Stimulated activated CD4-positive, alpha-beta T cell treated with anti-CD3 and anti-CD28 coated beads, Interleukin-12 subunit alpha, Interleukin-12 subunit beta, amount 100 ng/mL, for 48 hours (primary cell): ENCODE measurements around the gene ASIC2.
A peak's percentile ranks its signal among the peaks of the same experiment; 100 is the strongest.
"Not testable (repeated sequence)": the region's sequence is repeated elsewhere in the genome, so short reads cannot be mapped to it uniquely, and the experiment has no call there.

Source experiments
- DNase-seq, 3 donors: peaks; one replicate each; pipeline ENCODE4 v3.0.0-alpha.2; 2020; ENCODE audit warnings: low read depth in 2 of 3, low spot score in 1 of 3

The ASIC2 gene

GRCh38 chr17:32988481-32989101, 304.5 kb downstream of the ASIC2 start:
- no peak for DNase-seq

DNA sequence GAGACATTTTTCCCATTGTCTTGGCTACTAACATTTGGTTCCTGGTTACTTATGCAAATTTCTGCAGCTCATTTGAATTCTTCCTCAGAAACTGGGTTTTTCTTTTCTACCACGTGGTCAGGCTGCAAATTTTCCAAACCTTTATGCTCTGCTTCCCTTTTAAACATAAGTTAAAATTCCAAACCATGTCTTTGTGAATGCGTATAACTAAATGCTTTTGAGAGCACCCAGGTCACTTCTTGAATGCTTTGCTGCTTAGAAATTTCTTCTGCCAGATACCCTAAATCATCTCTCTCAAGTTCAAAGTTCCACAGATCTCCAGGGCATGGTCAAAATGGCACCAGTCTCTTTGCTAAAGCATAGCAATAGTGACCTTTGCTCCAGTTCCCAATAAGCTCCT, 305.2 kb downstream of the ASIC2 start:
- not testable (repeated sequence) for DNase-seq

DNA sequence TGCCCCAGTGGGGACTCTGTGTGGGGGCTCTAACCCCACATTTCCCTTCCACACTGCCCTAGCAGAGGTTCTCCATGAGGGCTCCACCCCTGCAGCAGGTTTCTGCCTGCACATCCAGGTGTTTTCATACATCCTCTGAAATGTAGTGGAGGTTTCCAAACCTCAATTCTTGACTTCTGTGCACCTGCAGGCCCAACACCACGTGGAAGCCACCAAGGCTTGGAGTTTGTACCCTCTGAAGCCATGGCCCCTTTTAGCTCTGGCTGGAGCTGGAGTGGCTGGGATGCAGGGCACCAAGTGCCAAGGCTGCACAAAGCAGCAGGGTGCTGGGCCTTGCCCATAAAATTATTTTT, 305.7 kb downstream of the ASIC2 start:
- not testable (repeated sequence) for DNase-seq

GRCh38 chr17:32985050-32985756, 307.9 kb downstream of the ASIC2 start:
- DNase-seq = no peak

DNA sequence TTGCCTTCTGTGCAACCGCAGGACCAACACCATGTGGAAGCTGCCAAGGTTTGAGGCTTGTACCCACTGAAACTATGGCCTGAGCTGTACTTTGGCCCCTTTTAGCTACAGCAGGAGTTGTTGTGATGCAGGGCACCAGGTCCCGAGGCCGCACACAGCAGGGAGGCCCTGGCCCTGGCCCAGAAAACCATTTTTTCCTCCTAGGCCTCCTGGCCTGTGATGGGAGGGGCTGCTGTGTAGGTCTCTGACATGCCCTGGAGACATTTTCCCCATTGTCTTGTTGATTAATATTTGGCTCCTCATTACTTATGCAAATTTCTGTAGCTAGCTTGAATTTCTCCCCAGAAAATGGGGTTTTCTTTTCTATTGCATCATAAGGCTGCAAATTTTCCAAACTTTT, 311.5 kb downstream of the ASIC2 start:
- DNase-seq = not testable (repeated sequence)

DNA sequence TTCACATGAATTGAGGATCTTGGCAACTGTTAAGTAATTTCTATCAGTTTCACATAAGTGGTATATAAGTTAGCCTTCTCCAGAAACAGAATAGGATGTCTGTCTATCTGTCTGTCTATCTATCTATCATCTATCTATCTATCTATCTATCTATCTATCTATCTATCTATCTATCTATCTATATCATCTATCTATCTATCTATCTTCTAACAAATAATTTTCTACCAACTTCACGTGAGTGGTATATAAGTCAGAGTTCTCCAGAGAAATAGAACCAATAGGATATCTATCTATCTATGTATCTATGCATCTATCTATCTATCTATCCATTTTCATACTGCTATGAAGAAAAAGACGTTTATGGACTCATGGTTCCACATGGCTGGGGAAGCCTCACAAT, 312.9 kb downstream of the ASIC2 start:
- no peak for DNase-seq

- no peak for DNase-seq
These were observed 316.5 kb downstream of the ASIC2 start for GRCh38 chr17:32976605-32977004.

DNA sequence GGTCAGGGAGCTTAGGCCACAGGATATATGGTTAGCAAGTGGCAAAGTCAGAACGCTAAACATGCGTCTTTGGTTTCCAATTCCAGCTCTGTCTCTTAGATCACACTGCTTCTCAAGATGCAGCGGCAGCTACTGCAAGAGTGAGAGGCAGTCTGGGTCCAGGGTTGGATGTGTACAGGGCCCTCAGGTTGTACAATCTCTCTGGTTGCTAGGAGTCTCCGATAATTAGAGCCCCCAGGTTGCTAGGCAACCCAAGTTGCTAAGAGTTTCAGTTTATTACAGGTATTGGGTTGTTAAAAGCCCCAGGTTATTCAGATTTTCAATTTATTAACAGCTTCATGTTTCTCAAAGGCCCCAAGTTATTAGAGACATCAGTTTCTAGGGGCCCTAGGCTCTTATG, 317.0 kb downstream of the ASIC2 start:
- DNase-seq = no peak

DNA sequence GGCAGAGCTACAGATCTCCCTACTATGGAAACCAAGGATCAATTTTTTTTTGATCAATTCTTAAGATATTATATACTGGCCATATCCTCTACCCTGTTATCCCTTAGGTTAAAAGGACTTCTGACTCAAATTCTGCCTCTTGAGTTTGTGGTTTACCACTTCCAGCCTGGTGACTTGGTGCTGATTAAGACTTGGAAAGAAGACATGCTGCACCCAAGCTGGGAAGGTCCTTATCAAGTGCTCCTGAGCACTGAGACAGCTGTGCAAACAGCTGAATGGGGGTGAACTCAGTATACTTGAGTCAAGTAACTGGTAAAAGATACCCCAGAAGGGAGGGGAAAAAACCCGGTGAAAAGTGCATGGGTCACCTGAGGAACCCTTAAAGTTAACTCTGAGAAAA, 321.9 kb downstream of the ASIC2 start:
- DNase-seq = peak in 2 of 3 donors; percentile 5 to 14

DNA sequence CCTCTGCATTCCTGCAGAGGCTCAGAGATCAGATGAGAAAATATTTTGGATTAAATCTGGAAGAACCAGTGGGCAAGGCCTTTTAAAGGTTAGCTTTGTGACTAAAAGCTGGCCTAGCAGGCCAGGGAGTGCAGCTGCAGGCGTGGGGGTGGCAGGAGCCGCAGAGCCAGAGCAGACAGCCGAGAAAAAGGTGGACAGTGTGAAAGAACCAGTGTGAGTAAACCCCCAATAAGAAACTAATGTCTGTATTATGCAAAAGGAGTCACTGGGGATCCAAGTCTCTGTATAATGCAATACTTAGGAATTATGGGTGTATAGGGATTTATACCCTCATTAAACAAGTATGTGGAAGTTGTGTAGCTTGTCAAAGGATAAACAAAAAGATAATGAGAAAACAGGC, 322.8 kb downstream of the ASIC2 start:
- no peak for DNase-seq

- DNase-seq = not testable (repeated sequence)
These were observed 323.9 kb downstream of the ASIC2 start for GRCh38 chr17:32969231-32969630.

GRCh38 chr17:32964541-32964940, 328.6 kb downstream of the ASIC2 start:
- no peak for DNase-seq
